PC-9 (cell line): ENCODE measurements around the gene GCGR.

Experiments used
- CTCF ChIP-seq: fragments of 200-600 bp; sonication (generic); conservative IDR thresholded peaks from 2 replicates; pipeline ENCODE4 v1.6.1; 2017; ENCODE audit warnings: mixed run types, antibody characterized with exemption, mild to moderate bottlenecking, moderate library complexity
- EZH2 ChIP-seq: fragments of 200-600 bp; sonication (generic); IDR thresholded peaks from 2 replicates; pipeline ENCODE4 v1.8.0; 2017; ENCODE audit warnings: antibody characterized with exemption, low read depth

- no peak for TF ChIP-seq CTCF
- TF ChIP-seq EZH2, result no peak
Measured at GRCh38 chr17:81844327-81844851, 40.4 kb downstream of the GCGR start.
